A673 (cell line): Measurements from ENCODE around the gene MDFI.

Experiments used
- EZH2 ChIP-seq: fragments of 200-600 bp; sonication (generic); IDR thresholded peaks from 2 replicates; pipeline ENCODE4 v1.6.1; 2017; ENCODE audit warnings: borderline replicate concordance, low read depth, mild to moderate bottlenecking, mixed read lengths, antibody characterized with exemption, low read length; ENCODE audit not compliant: poor library complexity, severe bottlenecking
- TF ChIP-seq, protein P1 (sequence below): fragments of 300-800, 200-600 bp; sonication (generic); conservative IDR thresholded peaks from 2 replicates; pipeline ENCODE4 v1.5.1; 2017; ENCODE audit warnings: low read depth, mild to moderate bottlenecking, antibody characterized with exemption, low read length, moderate library complexity, mixed read lengths

GRCh38 chr6:41599852-41600445 lies 38.3 kb upstream of the MDFI start:
- TF ChIP-seq EZH2, result no peak
- TF ChIP-seq, protein P1, sequence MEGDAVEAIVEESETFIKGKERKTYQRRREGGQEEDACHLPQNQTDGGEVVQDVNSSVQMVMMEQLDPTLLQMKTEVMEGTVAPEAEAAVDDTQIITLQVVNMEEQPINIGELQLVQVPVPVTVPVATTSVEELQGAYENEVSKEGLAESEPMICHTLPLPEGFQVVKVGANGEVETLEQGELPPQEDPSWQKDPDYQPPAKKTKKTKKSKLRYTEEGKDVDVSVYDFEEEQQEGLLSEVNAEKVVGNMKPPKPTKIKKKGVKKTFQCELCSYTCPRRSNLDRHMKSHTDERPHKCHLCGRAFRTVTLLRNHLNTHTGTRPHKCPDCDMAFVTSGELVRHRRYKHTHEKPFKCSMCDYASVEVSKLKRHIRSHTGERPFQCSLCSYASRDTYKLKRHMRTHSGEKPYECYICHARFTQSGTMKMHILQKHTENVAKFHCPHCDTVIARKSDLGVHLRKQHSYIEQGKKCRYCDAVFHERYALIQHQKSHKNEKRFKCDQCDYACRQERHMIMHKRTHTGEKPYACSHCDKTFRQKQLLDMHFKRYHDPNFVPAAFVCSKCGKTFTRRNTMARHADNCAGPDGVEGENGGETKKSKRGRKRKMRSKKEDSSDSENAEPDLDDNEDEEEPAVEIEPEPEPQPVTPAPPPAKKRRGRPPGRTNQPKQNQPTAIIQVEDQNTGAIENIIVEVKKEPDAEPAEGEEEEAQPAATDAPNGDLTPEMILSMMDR, result no peak
